H7 (cell line): Measurements from ENCODE around the gene RBM3. TPM values are rescaled to one million over a fixed set of nuclear protein-coding genes. Genes with fewer than 3 reads are reported as not detected.

Experiments used
- DNase-seq: peaks from one replicate; pipeline ENCODE4 v3.0.0; 2012
- H3K27me3 ChIP-seq: 2 replicates; pipeline ENCODE4 v1.6.0; 2011; ENCODE audit warnings: mild to moderate bottlenecking, low read length; ENCODE audit not compliant: control insufficient read depth, insufficient read depth
- H3K36me3 ChIP-seq: replicated peaks from 2 replicates; pipeline ENCODE4 v1.5.1; 2011; ENCODE audit warnings: low read length; ENCODE audit not compliant: control insufficient read depth, insufficient read depth
- H3K4me3 ChIP-seq: 2 replicates; pipeline ENCODE4 v1.5.1; 2011; ENCODE audit warnings: low read depth, mild to moderate bottlenecking, control low read depth, low read length, moderate library complexity; ENCODE audit not compliant: insufficient read depth
- total RNA-seq: library from RNA; depleted of rRNA; stranded (reverse); fragments of >200 nt; shearing (Covaris generic); gene quantifications from 2 replicates; pipeline ENCODE4 v1.2.3, GENCODE V29; 2014

RBM3 gene
- total RNA-seq, 1 experiment from 2014 or later, result 116 TPM

DNA sequence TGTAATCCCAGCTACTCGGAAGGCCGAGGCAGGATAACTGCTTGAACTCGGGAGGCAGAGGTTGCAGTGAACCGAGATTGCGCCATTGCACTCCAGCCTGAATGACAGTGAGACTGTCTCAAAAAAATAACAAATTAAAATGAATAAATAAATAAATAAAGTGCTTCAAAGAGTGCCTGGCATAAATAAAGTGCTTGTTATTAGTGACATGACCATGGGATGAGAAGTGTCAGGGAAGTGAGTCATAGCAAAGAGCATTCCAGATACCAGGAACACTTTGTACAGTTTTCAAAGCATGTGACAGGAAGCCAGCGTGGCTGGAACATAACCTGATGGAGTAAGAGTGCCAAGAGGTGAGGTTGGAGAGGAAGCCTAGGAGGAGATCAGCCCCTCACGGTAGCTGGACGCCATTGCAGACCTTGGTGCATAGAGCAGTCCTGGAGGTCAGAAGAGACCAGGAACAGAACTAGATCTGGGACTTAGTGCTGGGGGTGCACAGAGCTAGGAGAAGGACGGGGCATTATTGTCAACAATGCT is 17.0 kb downstream of the RBM3 start:
- no peak for DNase-seq
- Histone ChIP-seq H3K4me3 (no peak overlapping the region), H3K36me3 (no peaks in the 10 kb centered on the region), H3K27me3 (no peaks in the 10 kb centered on the region)

DNA sequence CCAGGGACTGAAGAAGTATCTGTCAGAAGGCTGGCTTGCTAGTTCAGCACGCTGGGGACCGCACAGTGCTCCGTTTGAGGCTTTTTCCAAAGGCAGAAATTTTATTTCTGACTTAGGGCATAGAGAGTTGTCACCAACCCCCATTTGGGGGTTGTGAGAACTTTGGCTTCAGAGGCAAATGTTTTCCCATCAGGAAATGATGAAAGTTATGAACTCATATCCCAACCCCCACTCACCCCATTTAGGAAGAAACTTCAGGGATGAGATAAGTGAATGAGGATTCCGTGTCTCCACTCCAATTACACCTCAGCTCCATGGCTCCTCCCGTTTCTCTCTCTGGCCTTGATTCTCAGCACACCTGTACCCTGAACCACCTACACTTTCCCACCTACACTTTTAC is 18.7 kb downstream of the RBM3 start:
- no peak for DNase-seq
- Histone ChIP-seq H3K27me3 (no peaks in the 10 kb centered on the region), H3K4me3 (no peak overlapping the region), H3K36me3 (no peaks in the 10 kb centered on the region)

DNA sequence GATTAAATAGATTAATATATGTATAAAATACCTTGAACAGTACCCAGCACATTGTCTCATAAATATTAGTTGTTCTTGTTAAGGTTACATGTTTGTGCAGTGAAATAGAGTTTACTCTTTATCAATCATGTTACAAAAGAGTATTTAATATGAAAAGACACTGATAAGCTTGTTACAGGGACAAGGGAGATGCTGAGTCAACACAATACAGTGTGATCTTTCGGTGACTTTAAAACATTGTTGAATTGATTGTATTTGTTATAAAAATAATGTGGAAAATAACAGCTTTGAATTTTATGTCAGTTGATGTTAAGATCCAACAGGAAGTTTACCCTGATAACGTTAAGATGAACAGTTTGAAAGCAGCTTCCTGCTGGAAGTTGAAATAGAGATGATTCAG is 21.6 kb downstream of the RBM3 start:
- no peaks in the 10 kb centered on the region; the same call in 1 of the 2 replicates for H3K36me3 ChIP-seq
- no peak for DNase-seq
- no peaks in the 10 kb centered on the region for H3K27me3 ChIP-seq
- H3K4me3 ChIP-seq, result no peak overlapping the region

DNA sequence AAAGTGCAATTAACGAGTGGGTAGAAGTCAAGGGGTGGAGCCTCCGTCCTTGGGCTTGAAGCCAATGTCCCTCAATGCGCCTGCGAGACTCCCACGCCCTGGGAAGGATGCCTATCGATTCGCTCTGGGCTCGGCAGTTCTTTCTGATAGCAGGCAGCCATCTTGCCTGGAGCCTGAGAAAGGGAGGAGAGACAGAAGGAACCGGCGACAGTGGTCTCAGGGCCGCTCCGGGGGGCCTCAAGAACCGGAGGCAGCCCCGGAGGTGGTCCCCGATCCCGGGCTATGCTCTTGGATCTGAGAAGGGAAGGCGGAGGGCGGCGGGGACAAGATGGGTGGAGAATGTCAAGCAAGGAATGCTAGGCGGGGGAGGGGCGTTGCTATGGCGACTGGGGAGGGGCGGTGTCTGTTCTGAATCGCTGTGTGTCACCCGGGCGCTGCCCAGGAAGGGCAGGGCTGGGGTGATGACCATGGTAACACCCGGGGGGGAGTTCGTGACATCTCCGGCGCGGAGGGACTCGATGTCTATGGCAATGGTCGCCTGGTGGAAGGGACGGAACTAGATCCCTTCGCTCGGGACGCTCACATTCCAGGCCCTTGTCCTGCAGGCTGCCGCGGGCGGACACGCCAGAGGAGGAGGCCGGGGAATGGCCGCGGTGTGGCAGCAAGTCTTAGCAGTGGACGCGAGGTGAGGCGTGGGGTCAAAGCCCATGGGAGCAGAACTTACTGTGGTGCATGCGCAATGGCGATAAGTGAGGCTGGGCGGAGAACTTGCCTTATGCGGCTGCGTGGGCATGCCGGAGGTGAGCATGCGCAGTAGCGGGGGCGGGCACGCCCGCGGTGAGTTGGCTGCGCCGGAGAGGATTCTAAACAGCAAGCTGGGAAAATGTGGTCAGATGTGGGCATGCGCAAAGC is 23.3 kb downstream of the RBM3 start, which contains the start of gene WDR13:
TSS of gene WDR13 (plus strand) at position 140 of the 912 bp plus-strand sequence. CDS start at position 645, 505 bp downstream.
- DNase-seq, result peak; percentile 93
- H3K4me3 ChIP-seq, result peak within 1 kb of the TSS; percentile 80
- peaks cover 1% of the 10 kb centered on the region for H3K36me3 ChIP-seq
- no peaks in the 10 kb centered on the region for H3K27me3 ChIP-seq

DNA sequence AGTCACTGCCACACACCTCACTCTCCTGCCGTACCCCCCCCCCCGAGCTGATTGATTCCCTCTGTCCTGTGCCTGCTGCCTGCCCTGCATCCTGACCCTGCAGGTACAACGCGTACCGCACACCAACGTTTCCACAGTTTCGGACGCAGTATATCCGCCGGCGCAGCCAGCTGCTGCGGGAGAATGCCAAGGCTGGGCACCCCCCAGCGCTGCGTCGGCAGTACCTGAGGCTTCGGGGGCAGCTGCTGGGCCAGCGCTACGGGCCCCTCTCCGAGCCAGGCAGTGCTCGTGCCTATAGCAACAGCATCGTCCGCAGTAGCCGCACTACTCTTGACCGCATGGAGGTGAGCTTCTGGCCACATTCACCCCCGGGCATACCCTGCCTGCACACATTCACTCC is 24.3 kb downstream of the RBM3 start:
- Histone ChIP-seq H3K27me3 (no peaks in the 10 kb centered on the region), H3K4me3 (no peak overlapping the region), H3K36me3 (peaks cover 1% of the 10 kb centered on the region)
- DNase-seq, result peak; percentile 56

DNA sequence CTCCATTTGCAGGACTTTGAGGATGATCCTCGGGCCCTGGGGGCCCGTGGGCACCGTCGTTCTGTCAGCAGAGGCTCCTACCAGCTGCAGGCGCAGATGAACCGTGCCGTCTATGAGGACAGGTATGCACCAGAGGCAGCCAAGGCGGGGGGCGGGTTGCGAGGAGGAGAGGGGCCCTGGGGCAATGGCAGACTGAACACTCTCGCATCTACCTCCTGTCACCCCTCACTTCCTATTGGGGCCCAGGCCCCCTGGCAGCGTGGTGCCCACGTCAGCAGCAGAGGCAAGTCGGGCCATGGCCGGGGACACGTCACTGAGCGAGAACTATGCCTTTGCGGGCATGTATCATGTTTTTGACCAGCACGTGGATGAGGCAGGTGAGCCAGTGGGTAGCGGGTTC is 25.1 kb downstream of the RBM3 start:
- DNase-seq, result no peak
- no peaks in the 10 kb centered on the region for H3K27me3 ChIP-seq
- peaks cover 1% of the 10 kb centered on the region for H3K36me3 ChIP-seq
- H3K4me3 ChIP-seq, result no peak overlapping the region

DNA sequence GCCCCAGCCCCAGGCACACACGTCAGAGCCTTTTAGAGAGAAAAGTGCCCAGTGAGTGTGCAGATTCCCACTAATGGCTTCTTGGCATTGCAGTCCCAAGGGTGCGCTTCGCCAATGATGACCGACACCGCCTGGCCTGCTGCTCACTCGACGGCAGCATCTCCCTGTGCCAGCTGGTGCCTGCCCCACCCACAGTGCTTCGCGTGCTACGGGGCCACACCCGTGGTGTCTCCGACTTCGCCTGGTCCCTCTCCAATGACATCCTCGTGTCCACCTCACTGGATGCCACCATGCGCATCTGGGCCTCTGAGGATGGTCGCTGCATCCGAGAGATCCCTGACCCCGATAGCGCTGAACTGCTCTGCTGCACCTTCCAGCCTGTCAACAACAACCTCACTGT is 25.9 kb downstream of the RBM3 start:
- H3K4me3 ChIP-seq, result no peak overlapping the region

DNA sequence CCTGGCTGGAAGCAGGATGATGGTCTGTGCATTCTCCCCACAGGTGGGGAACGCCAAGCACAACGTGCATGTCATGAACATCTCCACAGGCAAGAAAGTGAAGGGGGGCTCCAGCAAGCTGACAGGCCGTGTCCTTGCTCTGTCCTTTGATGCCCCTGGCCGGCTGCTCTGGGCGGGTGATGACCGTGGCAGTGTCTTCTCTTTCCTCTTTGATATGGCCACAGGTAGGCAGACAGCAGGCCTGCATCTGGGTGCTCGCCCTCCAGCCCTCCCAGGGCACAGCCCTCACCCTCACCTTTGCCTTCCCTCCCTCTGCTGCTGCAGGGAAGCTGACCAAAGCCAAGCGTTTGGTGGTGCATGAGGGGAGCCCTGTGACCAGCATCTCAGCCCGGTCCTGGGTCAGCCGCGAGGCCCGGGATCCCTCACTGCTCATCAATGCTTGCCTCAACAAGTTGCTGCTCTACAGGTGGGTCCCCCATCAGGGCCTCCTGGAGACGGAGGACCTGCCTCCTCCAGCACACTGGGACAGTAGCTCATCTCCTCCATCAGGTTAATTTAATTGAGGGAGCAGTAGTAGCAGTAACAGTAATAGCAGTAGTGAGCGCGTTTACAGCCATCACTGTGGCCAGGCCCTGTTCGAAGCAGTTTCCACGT is 27.6 kb downstream of the RBM3 start:
- Histone ChIP-seq H3K36me3 (peaks cover 1% of the 10 kb centered on the region), H3K27me3 (no peaks in the 10 kb centered on the region), H3K4me3 (no peak overlapping the region)
- DNase-seq, result no peak

More for the DNA sequence above, 25.9 kb downstream of the RBM3 start:
- no peak for DNase-seq
- H3K27me3 ChIP-seq, result no peaks in the 10 kb centered on the region
- H3K36me3 ChIP-seq, result peaks cover 1% of the 10 kb centered on the region

DNA sequence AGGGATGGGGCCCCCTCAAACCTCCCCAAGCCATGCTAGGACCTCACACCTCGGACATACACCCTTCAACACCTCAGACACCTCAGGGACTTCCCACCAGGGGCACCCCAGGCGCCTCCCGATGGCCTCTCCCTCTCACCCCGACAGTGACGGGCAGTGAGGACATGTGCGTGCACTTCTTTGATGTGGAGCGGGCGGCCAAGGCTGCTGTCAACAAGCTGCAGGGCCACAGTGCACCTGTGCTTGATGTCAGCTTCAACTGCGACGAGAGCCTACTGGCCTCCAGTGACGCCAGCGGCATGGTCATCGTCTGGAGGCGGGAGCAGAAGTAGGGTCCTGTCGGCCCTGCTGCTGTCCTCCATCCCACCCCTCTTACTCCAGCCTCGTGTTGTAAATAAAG is 30.4 kb downstream of the RBM3 start:
- no peaks in the 10 kb centered on the region for H3K27me3 ChIP-seq
- no peak overlapping the region for H3K4me3 ChIP-seq
- H3K36me3 ChIP-seq, result peaks cover 1% of the 10 kb centered on the region
- no peak for DNase-seq

DNA sequence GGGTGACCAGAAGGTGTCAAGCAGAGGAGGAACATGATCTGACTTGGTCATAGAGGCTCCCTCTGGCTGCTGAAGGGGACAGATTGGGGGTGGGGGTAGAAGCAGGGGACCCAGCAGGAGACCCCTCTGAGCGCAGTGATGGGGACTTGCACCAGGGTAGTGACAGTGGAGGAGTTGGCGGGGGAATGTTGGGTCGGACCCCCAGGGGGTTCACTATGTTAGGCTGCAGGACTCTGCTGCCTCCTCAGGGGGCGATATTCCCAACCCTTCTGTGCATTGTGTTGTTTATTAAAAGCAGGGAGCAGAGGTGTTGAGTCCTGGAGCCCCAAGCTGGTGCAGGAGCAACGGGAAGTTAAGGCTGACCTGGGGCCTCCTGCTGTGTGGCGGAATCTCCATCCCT is 31.8 kb downstream of the RBM3 start:
- H3K27me3 ChIP-seq, result no peaks in the 10 kb centered on the region
- peaks cover 1% of the 10 kb centered on the region; the same call in 1 of the 2 replicates for H3K36me3 ChIP-seq
- H3K4me3 ChIP-seq, result no peak overlapping the region
- DNase-seq, result peak; percentile 79

DNA sequence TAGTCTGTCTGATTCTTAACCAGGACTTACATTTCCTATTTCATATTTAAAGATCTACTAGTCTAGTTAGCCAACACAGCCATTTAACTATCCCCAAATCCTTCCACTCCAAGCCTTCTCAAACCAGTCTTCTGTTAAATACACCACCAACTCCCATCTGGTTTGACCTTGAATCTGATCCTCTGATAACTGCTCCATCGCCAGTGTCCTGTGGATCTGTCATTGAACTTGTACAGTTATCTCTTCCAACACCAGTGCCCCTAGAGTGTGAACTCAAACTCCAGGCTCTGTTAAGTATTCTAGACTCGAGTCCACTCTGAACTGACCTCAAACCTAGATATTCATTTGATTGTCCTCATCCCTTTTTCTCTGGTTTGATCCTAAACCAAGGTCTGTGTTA is 37.4 kb downstream of the RBM3 start:
- Histone ChIP-seq H3K27me3 (no peaks in the 10 kb centered on the region), H3K4me3 (no peak overlapping the region), H3K36me3 (no peaks in the 10 kb centered on the region)
- DNase-seq, result no peak

DNA sequence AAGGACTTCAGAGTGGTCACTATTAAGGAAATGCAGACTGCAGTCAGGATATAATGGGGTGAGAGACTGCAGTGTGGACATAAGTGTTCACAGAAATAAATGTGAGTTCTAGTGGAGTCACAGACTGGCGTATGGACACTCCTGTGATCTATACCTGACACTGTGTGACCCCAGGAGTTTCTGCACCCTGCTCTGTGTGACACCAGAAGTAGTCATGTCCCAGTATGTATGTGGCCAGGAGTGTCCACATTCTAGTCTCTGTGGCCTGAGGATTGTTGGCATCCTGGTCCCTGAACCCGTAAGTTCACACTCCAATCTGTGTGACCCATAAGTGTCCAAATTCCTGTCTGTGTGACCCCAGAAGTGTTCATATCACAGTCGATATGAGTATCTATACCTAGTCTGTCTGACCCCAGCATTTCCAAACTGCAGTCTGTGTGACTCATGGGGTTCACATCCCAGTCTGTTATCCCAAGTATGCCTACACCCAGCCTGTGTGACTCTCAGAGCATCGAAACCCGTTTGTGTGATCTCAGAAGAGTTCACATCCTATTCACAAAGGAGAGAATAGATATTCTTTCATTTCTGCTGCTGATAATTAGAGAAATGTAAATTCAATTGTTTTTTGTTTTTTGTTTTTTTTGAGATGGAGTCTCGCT is 39.3 kb downstream of the RBM3 start:
- Histone ChIP-seq H3K27me3 (no peaks in the 10 kb centered on the region), H3K4me3 (no peak overlapping the region), H3K36me3 (no peaks in the 10 kb centered on the region)
- no peak for DNase-seq

DNA sequence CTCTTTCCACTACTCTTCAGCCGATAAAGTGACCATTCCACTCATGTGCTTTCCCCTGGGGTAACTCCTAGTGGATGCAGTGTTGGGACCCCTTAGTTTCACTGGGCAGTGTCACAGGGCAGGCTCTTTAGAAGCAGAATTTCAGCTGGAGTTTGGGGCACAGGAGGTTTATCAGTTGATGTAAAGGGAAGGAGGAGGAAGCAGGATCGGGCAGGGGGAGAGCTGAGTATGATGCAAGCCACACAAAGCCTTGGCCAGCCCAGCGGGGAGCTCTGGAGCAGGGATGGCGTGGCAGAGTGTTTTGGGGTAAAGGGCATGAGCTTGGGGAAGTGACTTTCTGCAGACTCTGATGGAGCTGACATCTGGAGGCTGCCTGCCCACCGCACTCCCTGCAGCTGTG is 42.3 kb downstream of the RBM3 start:
- DNase-seq, result no peak
- no peaks in the 10 kb centered on the region for H3K27me3 ChIP-seq
- no peak overlapping the region for H3K4me3 ChIP-seq
- H3K36me3 ChIP-seq, result no peaks in the 10 kb centered on the region

DNA sequence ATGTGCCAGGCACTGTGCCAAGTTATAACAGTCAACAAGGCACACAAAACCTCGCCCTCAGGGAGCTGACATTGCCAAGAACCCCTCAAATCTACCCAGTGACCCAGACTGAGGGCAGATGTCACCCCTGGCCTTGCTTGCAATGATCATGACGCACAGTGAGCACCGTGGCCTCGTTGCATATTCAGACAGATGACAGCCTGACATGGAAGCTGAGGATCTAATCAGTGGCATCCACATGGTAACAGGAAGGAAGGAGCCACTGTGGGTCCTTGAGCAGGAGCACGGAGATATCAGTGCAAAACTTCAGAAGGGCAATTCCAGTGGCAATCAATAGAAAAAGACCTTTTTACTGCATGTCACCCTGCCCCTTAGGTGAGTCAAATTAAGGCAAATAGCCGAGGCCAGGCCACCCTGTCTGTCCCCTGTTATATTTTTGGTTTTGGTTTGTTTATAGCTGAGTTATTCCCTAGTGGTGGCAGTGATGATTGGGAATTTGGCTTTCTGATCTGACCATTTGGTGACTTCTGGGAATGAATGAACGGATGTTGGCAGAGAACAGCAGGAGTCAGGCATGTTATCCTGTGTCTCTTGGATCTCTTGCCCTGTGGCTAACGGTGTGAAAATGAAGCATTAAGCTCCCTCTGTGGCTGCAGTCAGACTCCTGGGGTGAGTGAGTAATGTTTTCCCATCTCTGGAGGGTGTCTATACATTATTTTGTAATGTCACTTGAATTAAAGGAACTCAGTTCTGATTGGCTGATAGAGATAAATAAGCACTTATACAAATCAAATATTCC is 43.5 kb downstream of the RBM3 start:
- H3K36me3 ChIP-seq, result no peaks in the 10 kb centered on the region
- H3K4me3 ChIP-seq, result no peak overlapping the region
- DNase-seq, result no peak
- no peaks in the 10 kb centered on the region for H3K27me3 ChIP-seq
